Measurements from ENCODE around the gene ZFAND6.

Gene ZFAND6

GRCh38 chr15:80179025-80179759 is 119.7 kb downstream of the ZFAND6 start:
- H3F3A ChIP-seq (ENCODE audit: insufficient read depth, low read length) = no peaks in the 10 kb centered on the region
- H4K20me1 ChIP-seq (ENCODE audit: insufficient read depth, low read length) = no peaks in the 10 kb centered on the region
- H3K9ac ChIP-seq (ENCODE audit: low read length) = no peak overlapping the region
- H3K79me2 ChIP-seq (ENCODE audit: insufficient read depth, low read length) = no peaks in the 10 kb centered on the region
- TF ChIP-seq CTCF (IDR thresholded peaks at IDR 0.05; ENCODE audit: low read length) (no peak), EZH2 (IDR thresholded peaks at IDR 0.05; ENCODE audit: borderline replicate concordance, low read length) (no peak)
- no peaks in the 10 kb centered on the region for H3K9me3 ChIP-seq (ENCODE audit: low read length)
- H3K27me3 ChIP-seq (ENCODE audit: insufficient read depth, low read length) = no peaks in the 10 kb centered on the region
- H3K36me3 ChIP-seq (ENCODE audit: insufficient read depth, low read length) = no peaks in the 10 kb centered on the region
- no peak overlapping the region for H3K27ac ChIP-seq (ENCODE audit: low read depth, low read length, poor library complexity, severe bottlenecking)
- H2AFZ ChIP-seq (ENCODE audit: low read length) = no peak overlapping the region
- H3K4me3 ChIP-seq (ENCODE audit: low read depth, low read length, poor library complexity, severe bottlenecking) = no peak overlapping the region
- no peak overlapping the region for H3K4me2 ChIP-seq (ENCODE audit: low read length)
- no peaks in the 10 kb centered on the region for H3K9me2 ChIP-seq (ENCODE audit: low read depth, low read length)
- no peaks in the 10 kb centered on the region for H3K4me1 ChIP-seq (ENCODE audit: insufficient read depth, low read length, severe bottlenecking)

- H3K4me1 ChIP-seq (ENCODE audit: insufficient read depth, low read length, severe bottlenecking) = no peaks in the 10 kb centered on the region
- no peaks in the 10 kb centered on the region for H4K20me1 ChIP-seq (ENCODE audit: insufficient read depth, low read length)
- no peaks in the 10 kb centered on the region for H3K9me2 ChIP-seq (ENCODE audit: low read depth, low read length)
- no peak overlapping the region for H3K9ac ChIP-seq (ENCODE audit: low read length)
- TF ChIP-seq EZH2 (IDR thresholded peaks at IDR 0.05; ENCODE audit: borderline replicate concordance, low read length) (no peak), CTCF (IDR thresholded peaks at IDR 0.05; ENCODE audit: low read length) (no peak)
- H3K27me3 ChIP-seq (ENCODE audit: insufficient read depth, low read length) = no peaks in the 10 kb centered on the region
- no peak overlapping the region for H3K27ac ChIP-seq (ENCODE audit: low read depth, low read length, poor library complexity, severe bottlenecking)
- H3K79me2 ChIP-seq (ENCODE audit: insufficient read depth, low read length) = no peaks in the 10 kb centered on the region
- H2AFZ ChIP-seq (ENCODE audit: low read length) = no peak overlapping the region
- no peaks in the 10 kb centered on the region for H3K9me3 ChIP-seq (ENCODE audit: low read length)
- no peak overlapping the region for H3K4me2 ChIP-seq (ENCODE audit: low read length)
- no peaks in the 10 kb centered on the region for H3F3A ChIP-seq (ENCODE audit: insufficient read depth, low read length)
- H3K4me3 ChIP-seq (ENCODE audit: low read depth, low read length, poor library complexity, severe bottlenecking) = no peak overlapping the region
- no peaks in the 10 kb centered on the region for H3K36me3 ChIP-seq (ENCODE audit: insufficient read depth, low read length)
These were observed 120.5 kb downstream of the ZFAND6 start for GRCh38 chr15:80179935-80180334.

- Histone ChIP-seq H2AFZ (ENCODE audit: low read length) (no peak overlapping the region), H3K27me3 (ENCODE audit: insufficient read depth, low read length) (no peaks in the 10 kb centered on the region), H3F3A (ENCODE audit: insufficient read depth, low read length) (no peaks in the 10 kb centered on the region), H3K9me2 (ENCODE audit: low read depth, low read length) (no peaks in the 10 kb centered on the region), H4K20me1 (ENCODE audit: insufficient read depth, low read length) (no peaks in the 10 kb centered on the region), H3K27ac (ENCODE audit: low read depth, low read length, poor library complexity, severe bottlenecking) (no peak overlapping the region), H3K4me1 (ENCODE audit: insufficient read depth, low read length, severe bottlenecking) (no peaks in the 10 kb centered on the region), H3K9ac (ENCODE audit: low read length) (no peak overlapping the region), H3K4me3 (ENCODE audit: low read depth, low read length, poor library complexity, severe bottlenecking) (no peak overlapping the region), H3K9me3 (ENCODE audit: low read length) (no peaks in the 10 kb centered on the region), H3K4me2 (ENCODE audit: low read length) (no peak overlapping the region), H3K36me3 (ENCODE audit: insufficient read depth, low read length) (no peaks in the 10 kb centered on the region), H3K79me2 (ENCODE audit: insufficient read depth, low read length) (no peaks in the 10 kb centered on the region)
- no peak for TF ChIP-seq EZH2 (IDR thresholded peaks at IDR 0.05; ENCODE audit: borderline replicate concordance, low read length)
- no peak for TF ChIP-seq CTCF (IDR thresholded peaks at IDR 0.05; ENCODE audit: low read length)
These were observed 121.0 kb downstream of the ZFAND6 start for GRCh38 chr15:80180468-80180867.

All from OCI-LY1 (cell line).